Activated CD8-positive, alpha-beta memory T cell treated with anti-CD3 and anti-CD28 coated beads, Interleukin-2, amount 50 U/mL, for 48 hours (primary cell): ENCODE measurements around the gene KRT39.

Experiments
- DNase-seq: peaks from one replicate; pipeline ENCODE4 v3.0.0-alpha.2; 2020

KRT39 gene

GRCh38 chr17:40980117-40980516 lies 13.4 kb upstream of the KRT39 start:
- DNase-seq = no peak

- no peak for DNase-seq
Observed at GRCh38 chr17:40978575-40979151, 11.9 kb upstream of the KRT39 start.

- DNase-seq = no peak
Observed at GRCh38 chr17:40975516-40975915, 8.8 kb upstream of the KRT39 start.

GRCh38 chr17:40974366-40974765 lies 7.6 kb upstream of the KRT39 start:
- DNase-seq = no peak

GRCh38 chr17:40967582-40967981 lies 834 bp upstream of the KRT39 start:
- no peak for DNase-seq

- no peak for DNase-seq
Observed at GRCh38 chr17:40963838-40964237, 2.9 kb downstream of the KRT39 start.

GRCh38 chr17:40962059-40962561 lies 4.6 kb downstream of the KRT39 start:
- no peak for DNase-seq

GRCh38 chr17:40961591-40961990 lies 5.2 kb downstream of the KRT39 start:
- DNase-seq = no peak

GRCh38 chr17:40960144-40960543 lies 6.6 kb downstream of the KRT39 start:
- no peak for DNase-seq

GRCh38 chr17:40958086-40958953 lies 8.4 kb downstream of the KRT39 start:
- DNase-seq = no peak

GRCh38 chr17:40956401-40957254 lies 10.1 kb downstream of the KRT39 start:
- no peak for DNase-seq

GRCh38 chr17:40953881-40954280 lies 12.9 kb downstream of the KRT39 start:
- DNase-seq = no peak

- no peak for DNase-seq
Observed at GRCh38 chr17:40952661-40953060, 14.1 kb downstream of the KRT39 start.

- no peak for DNase-seq
Observed at GRCh38 chr17:40952154-40952553, 14.6 kb downstream of the KRT39 start.

- no peak for DNase-seq
Observed at GRCh38 chr17:40951011-40951622, 15.6 kb downstream of the KRT39 start.

- DNase-seq = no peak
Observed at GRCh38 chr17:40950176-40950575, 16.6 kb downstream of the KRT39 start.

GRCh38 chr17:40949418-40949817 lies 17.3 kb downstream of the KRT39 start:
- DNase-seq = no peak

GRCh38 chr17:40947929-40948328 lies 18.8 kb downstream of the KRT39 start:
- DNase-seq = no peak

GRCh38 chr17:40945414-40945813 lies 21.3 kb downstream of the KRT39 start:
- DNase-seq = no peak

GRCh38 chr17:40944531-40944930 lies 22.2 kb downstream of the KRT39 start:
- no peak for DNase-seq

- no peak for DNase-seq
Observed at GRCh38 chr17:40942553-40942952, 24.2 kb downstream of the KRT39 start.

- DNase-seq = no peak
Observed at GRCh38 chr17:40940266-40940665, 26.5 kb downstream of the KRT39 start.

- DNase-seq = no peak
Observed at GRCh38 chr17:40938981-40939380, 27.8 kb downstream of the KRT39 start.
